Karpas-422 (cell line): ENCODE measurements around the gene FYTTD1. TPM values are rescaled to one million over a fixed set of nuclear protein-coding genes. Genes with fewer than 3 reads are reported as not detected.

ENCODE experiments used
- DNase-seq: peaks from one replicate; pipeline ENCODE4 v3.0.0-alpha.2; 2015
- H2AFZ ChIP-seq: fragments of 200-600 bp; sonication (generic); 2 replicates; pipeline ENCODE4 v1.6.1; 2014; ENCODE audit warnings: antibody characterized with exemption, low read length, mixed read lengths
- H3K27ac ChIP-seq: fragments of 200-600 bp; sonication (generic); 2 replicates; pipeline ENCODE4 v1.5.1; 2014; ENCODE audit warnings: mild to moderate bottlenecking, low read length, moderate library complexity
- H3K27me3 ChIP-seq: fragments of 200-600 bp; sonication (generic); 2 replicates; pipeline ENCODE4 v1.6.1; 2014; ENCODE audit warnings: low read length, mixed read lengths
- H3K36me3 ChIP-seq: fragments of 200-600 bp; sonication (generic); 2 replicates; pipeline ENCODE4 v1.6.1; 2014; ENCODE audit warnings: low read length, mixed read lengths; ENCODE audit not compliant: insufficient read depth
- H3K4me1 ChIP-seq: fragments of 200-600 bp; sonication (generic); 2 replicates; pipeline ENCODE4 v1.6.1; 2014; ENCODE audit warnings: mild to moderate bottlenecking, low read length, mixed read lengths
- H3K4me2 ChIP-seq: fragments of 200-600 bp; sonication (generic); 2 replicates; pipeline ENCODE4 v1.6.1; 2014; ENCODE audit warnings: low read length, low read depth, mild to moderate bottlenecking; ENCODE audit not compliant: poor library complexity, severe bottlenecking
- H3K4me3 ChIP-seq: fragments of 200-600 bp; sonication (generic); 2 replicates; pipeline ENCODE4 v1.5.1; 2014; ENCODE audit warnings: mild to moderate bottlenecking, antibody characterized with exemption, low read length, mixed read lengths
- H3K79me2 ChIP-seq: fragments of 200-600 bp; sonication (generic); 2 replicates; pipeline ENCODE4 v1.6.1; 2014; ENCODE audit warnings: mild to moderate bottlenecking, low read length, mixed read lengths
- H3K9ac ChIP-seq: fragments of 200-600 bp; sonication (generic); 2 replicates; pipeline ENCODE4 v1.6.0; 2014; ENCODE audit warnings: low read length
- H3K9me2 ChIP-seq: fragments of 200-600 bp; sonication (generic), shearing (Covaris generic); replicated peaks from 2 replicates; pipeline ENCODE4 v1.6.0; 2014; ENCODE audit warnings: mild to moderate bottlenecking, low read length, moderate library complexity; ENCODE audit not compliant: insufficient read depth
- H3K9me3 ChIP-seq: fragments of 300-700, 200-600 bp; sonication (generic); 2 replicates; pipeline ENCODE4 v1.6.1; 2014; ENCODE audit warnings: low read length, mixed read lengths
- H4K20me1 ChIP-seq: fragments of 200-600 bp; sonication (generic); 2 replicates; pipeline ENCODE4 v1.6.1; 2014; ENCODE audit warnings: mild to moderate bottlenecking, antibody characterized with exemption, low read length, low read depth; ENCODE audit not compliant: insufficient read depth
- total RNA-seq: library from RNA; depleted of rRNA; stranded (reverse); fragments of >200 nt; shearing (Covaris generic); gene quantifications from 2 replicates; pipeline ENCODE4 v1.2.3, GENCODE V29; 2014; ENCODE audit warnings: low replicate concordance

FYTTD1 gene
- total RNA-seq, 1 experiment from 2014 or later, result 145 TPM

DNA sequence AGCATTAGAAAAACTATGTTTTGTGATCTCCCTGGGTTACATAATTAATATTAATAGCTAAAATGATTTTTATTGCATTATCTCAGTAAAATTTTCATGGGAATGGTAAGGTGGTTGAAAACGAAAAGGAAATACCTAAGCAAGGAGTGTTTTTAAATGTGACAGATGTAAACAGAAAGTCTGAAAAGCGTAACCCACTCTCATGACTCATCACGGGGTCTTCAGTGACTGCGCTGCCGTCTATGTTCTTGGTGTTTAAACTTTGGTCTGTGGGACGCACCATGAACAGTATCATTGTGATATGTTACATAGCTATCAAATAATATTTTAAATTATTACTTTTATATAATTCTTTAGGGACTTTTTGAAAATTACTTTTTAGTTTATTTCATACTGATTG lies 61.2 kb downstream of the FYTTD1 start:
- H3K4me2 ChIP-seq, result no peak overlapping the region
- no peak overlapping the region for H3K27ac ChIP-seq
- H3K36me3 ChIP-seq, result peaks cover 5% of the 10 kb centered on the region; the same call in 1 of the 2 replicates
- H3K9me2 ChIP-seq, result no peaks in the 10 kb centered on the region
- peaks cover 33% of the 10 kb centered on the region for H3K4me1 ChIP-seq
- H3K9me3 ChIP-seq, result no peaks in the 10 kb centered on the region
- no peak overlapping the region for H3K4me3 ChIP-seq
- H3K79me2 ChIP-seq, result peaks cover 98% of the 10 kb centered on the region
- no peak overlapping the region for H3K9ac ChIP-seq
- no peaks in the 10 kb centered on the region for H3K27me3 ChIP-seq
- no peak for DNase-seq
- H2AFZ ChIP-seq, result no peak overlapping the region
- H4K20me1 ChIP-seq, result no peaks in the 10 kb centered on the region

DNA sequence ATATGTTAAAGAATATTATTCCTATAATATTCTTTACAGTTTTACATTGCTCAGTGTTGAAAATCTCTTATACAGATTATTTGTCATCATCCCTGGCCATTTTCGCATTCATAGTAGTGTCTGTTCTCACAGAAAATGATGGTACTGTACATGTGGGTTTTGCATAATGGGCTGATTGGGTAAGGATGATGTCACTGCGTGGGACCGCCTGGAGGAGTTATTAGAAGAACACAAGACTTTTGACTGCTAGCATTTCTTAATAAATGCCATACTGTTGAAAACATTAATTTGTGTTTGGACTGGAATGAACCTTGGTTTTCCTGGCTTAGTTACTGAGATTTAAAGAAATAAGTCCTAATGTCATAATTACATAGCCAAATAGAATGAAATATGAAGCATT lies 61.7 kb downstream of the FYTTD1 start:
- H3K4me2 ChIP-seq, result no peak overlapping the region
- H3K4me3 ChIP-seq, result no peak overlapping the region
- no peaks in the 10 kb centered on the region for H3K9me2 ChIP-seq
- peaks cover 5% of the 10 kb centered on the region; the same call in 1 of the 2 replicates for H3K36me3 ChIP-seq
- H3K27ac ChIP-seq, result no peak overlapping the region
- H3K9ac ChIP-seq, result no peak overlapping the region
- no peaks in the 10 kb centered on the region for H3K27me3 ChIP-seq
- no peaks in the 10 kb centered on the region for H3K9me3 ChIP-seq
- peaks cover 33% of the 10 kb centered on the region for H3K4me1 ChIP-seq
- H3K79me2 ChIP-seq, result peaks cover 98% of the 10 kb centered on the region
- no peak for DNase-seq
- no peak overlapping the region for H2AFZ ChIP-seq
- H4K20me1 ChIP-seq, result no peaks in the 10 kb centered on the region

DNA sequence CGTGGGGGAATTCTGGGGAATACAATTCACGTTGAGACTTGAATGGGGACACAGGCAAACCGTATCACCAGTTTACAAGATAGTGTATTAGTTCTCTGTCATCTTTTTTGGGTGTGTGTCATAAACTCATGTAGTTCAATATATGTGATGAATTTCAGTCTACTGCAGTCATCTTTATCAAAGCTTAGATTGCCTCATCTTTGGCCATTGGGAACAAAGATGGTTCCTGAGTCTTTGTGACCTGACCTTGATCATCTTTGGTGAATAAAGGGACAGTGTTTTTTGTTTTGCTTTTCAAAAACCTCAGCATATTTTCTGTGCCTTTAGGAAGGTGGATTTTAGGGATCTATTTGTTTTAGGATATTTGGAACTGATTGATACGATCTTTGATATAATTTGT lies 64.7 kb downstream of the FYTTD1 start:
- Histone ChIP-seq H3K79me2 (peaks cover 94% of the 10 kb centered on the region), H3K27me3 (no peaks in the 10 kb centered on the region), H3K4me3 (no peak overlapping the region), H3K27ac (no peak overlapping the region), H4K20me1 (no peaks in the 10 kb centered on the region), H3K9ac (no peak overlapping the region), H3K4me2 (no peak overlapping the region), H3K36me3 (peaks cover 17% of the 10 kb centered on the region; the same call in 1 of the 2 replicates), H3K9me3 (no peaks in the 10 kb centered on the region), H2AFZ (no peak overlapping the region), H3K9me2 (no peaks in the 10 kb centered on the region), H3K4me1 (peaks cover 14% of the 10 kb centered on the region)
- no peak for DNase-seq

- Histone ChIP-seq H3K4me3 (no peak overlapping the region), H3K4me1 (no peaks in the 10 kb centered on the region), H2AFZ (no peak overlapping the region), H3K9ac (no peak overlapping the region), H3K27ac (no peak overlapping the region), H3K9me2 (no peaks in the 10 kb centered on the region), H3K36me3 (peaks cover 43% of the 10 kb centered on the region), H3K9me3 (no peaks in the 10 kb centered on the region), H3K4me2 (no peak overlapping the region), H4K20me1 (no peaks in the 10 kb centered on the region), H3K27me3 (no peaks in the 10 kb centered on the region), H3K79me2 (peaks cover 74% of the 10 kb centered on the region)
- DNase-seq, result no peak
These were observed 71.1 kb downstream of the FYTTD1 start for GRCh38 chr3:197820550-197821335.

GRCh38 chr3:197829397-197830045 lies 79.8 kb downstream of the FYTTD1 start:
- Histone ChIP-seq H3K9me2 (no peaks in the 10 kb centered on the region), H3K9me3 (no peaks in the 10 kb centered on the region), H3K27me3 (no peaks in the 10 kb centered on the region), H3K27ac (no peak overlapping the region), H3K36me3 (peaks cover 50% of the 10 kb centered on the region), H3K9ac (no peak overlapping the region), H3K4me2 (no peak overlapping the region), H4K20me1 (no peaks in the 10 kb centered on the region), H2AFZ (no peak overlapping the region), H3K79me2 (peaks cover 29% of the 10 kb centered on the region), H3K4me1 (no peaks in the 10 kb centered on the region), H3K4me3 (no peak overlapping the region)
- DNase-seq, result no peak

GRCh38 chr3:197830308-197830966 lies 80.8 kb downstream of the FYTTD1 start:
- H4K20me1 ChIP-seq, result no peaks in the 10 kb centered on the region
- H3K4me1 ChIP-seq, result no peaks in the 10 kb centered on the region
- H3K9ac ChIP-seq, result no peak overlapping the region
- no peak overlapping the region for H2AFZ ChIP-seq
- H3K9me3 ChIP-seq, result no peaks in the 10 kb centered on the region
- H3K9me2 ChIP-seq, result no peaks in the 10 kb centered on the region
- no peaks in the 10 kb centered on the region for H3K27me3 ChIP-seq
- H3K36me3 ChIP-seq, result peaks cover 54% of the 10 kb centered on the region
- no peak overlapping the region for H3K4me2 ChIP-seq
- peaks cover 24% of the 10 kb centered on the region; the same call in 1 of the 2 replicates for H3K79me2 ChIP-seq
- no peak for DNase-seq
- H3K4me3 ChIP-seq, result no peak overlapping the region
- no peak overlapping the region for H3K27ac ChIP-seq

GRCh38 chr3:197830967-197831313 lies 81.3 kb downstream of the FYTTD1 start:
- Histone ChIP-seq H3K9me2 (no peaks in the 10 kb centered on the region), H3K4me2 (no peak overlapping the region), H3K9me3 (no peaks in the 10 kb centered on the region), H4K20me1 (no peaks in the 10 kb centered on the region), H2AFZ (no peak overlapping the region), H3K27ac (no peak overlapping the region), H3K4me1 (no peaks in the 10 kb centered on the region), H3K9ac (no peak overlapping the region), H3K27me3 (no peaks in the 10 kb centered on the region), H3K4me3 (no peak overlapping the region), H3K79me2 (peaks cover 26% of the 10 kb centered on the region), H3K36me3 (peaks cover 59% of the 10 kb centered on the region)
- no peak for DNase-seq
